MV-4-11 (cell line): Measurements from ENCODE around the gene SALL1.

Source experiments
- DNase-seq: peaks from one replicate; lab custom pipeline; 2025; lab: John Stamatoyannopoulos, UW

Gene SALL1

DNA sequence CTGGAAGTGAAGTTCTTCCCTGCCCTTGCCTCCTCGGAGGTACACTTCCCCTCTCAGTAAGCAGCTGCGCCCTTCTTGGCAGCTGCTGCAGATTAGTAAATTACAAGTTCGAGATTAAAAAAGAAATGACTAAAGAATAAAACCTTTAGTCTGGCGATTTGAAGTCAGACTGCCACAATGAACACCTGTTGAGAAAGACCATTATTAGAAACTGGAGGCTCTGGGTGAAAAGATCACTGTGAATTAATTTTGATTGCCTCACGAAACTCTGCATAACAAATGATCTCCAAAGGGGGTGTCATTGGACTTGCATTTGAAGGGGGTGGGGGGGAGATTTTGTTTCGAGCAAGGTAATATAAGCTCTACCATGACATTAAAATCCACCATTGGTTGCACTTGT, 39.3 kb downstream of the SALL1 start:
- no peak for DNase-seq

DNA sequence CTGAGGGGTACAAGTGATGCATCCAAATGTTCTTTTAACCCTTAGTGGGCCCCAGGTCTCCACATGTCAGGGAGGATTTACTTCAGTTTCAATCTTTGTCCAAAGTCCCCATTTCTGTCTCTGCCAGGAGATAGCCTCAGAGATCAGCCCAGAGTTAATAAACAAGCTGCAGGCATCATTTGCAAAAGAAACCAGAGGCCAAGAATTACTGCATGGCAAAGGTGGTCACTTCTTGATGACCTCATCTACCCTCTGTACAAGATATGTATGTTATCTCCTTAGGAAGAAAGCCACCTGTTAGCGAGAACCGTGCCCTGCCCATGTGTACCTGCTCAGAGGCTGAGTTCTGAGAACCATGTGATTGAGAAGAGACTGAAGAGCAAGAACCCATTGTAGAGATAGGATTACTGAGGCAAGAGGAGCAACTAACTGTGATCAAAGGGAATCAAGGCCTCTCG, 40.3 kb downstream of the SALL1 start:
- no peak for DNase-seq

- DNase-seq: no peak
These were observed 41.9 kb downstream of the SALL1 start for GRCh38 chr16:51109173-51109572.

GRCh38 chr16:51107742-51108141, 43.3 kb downstream of the SALL1 start:
- no peak for DNase-seq

- no peak for DNase-seq
These were observed 44.5 kb downstream of the SALL1 start for GRCh38 chr16:51106535-51106934.

GRCh38 chr16:51103590-51103989, 47.5 kb downstream of the SALL1 start:
- no peak for DNase-seq

GRCh38 chr16:51097729-51098128, 53.3 kb downstream of the SALL1 start:
- no peak for DNase-seq

GRCh38 chr16:51095890-51096626, 55.0 kb downstream of the SALL1 start:
- no peak for DNase-seq

GRCh38 chr16:51095084-51095881, 55.8 kb downstream of the SALL1 start:
- DNase-seq: no peak

DNA sequence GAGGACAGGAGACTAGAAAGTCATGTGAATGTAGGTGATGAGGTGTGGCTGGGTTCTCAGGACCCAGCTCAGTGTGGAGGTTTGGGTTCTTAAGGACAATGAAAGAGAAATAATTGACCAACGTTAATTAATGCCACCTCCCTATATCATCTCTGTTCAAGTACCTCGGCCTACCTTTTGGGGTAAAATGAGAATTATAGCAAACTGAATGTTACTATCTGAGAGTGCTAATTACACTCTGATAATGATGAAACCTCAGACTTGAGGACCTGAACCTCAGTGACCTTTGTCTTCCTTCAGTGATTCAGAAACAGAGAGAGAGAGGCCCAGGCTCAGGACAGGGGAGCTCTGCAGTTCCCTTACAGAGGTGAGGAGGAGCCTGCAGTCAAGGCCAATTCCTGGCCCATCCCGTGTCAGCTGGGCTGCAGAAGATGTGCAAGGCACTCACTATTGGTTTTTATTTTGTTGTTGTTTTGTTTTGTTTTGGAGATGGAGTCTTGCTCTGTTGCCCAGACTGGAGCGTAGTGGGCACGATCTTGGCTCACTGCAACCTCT, 57.3 kb downstream of the SALL1 start:
- no peak for DNase-seq
